GM21619 (cell line): ENCODE measurements around the gene ASIC4.

ENCODE experiments used
- ATAC-seq: cut with Tn5 transposase; IDR thresholded peaks from one replicate; pipeline ENCODE4 v1.9.1; 2021; ENCODE audit not compliant: unreplicated experiment

Gene ASIC4

DNA sequence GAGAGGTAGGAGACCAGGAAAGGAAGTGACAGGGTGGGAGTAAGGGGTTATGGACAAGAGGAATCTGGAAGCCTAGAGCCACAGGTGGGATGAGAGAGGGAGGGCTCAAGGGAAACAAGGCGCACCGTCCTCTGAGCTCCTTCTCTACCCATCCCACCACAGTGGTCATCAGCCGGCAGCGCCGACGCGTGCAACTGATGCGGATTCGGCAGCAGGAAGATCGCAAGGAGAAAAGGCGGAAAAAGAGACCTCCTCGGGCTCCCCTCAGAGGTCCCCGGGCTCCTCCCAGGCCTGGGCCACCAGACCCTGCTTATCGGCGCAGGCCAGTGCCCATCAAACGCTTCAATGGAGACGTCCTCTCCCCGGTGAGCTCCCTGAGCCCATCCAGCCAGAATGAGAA, 34.7 kb downstream of the ASIC4 start:
- no peak for ATAC-seq

DNA sequence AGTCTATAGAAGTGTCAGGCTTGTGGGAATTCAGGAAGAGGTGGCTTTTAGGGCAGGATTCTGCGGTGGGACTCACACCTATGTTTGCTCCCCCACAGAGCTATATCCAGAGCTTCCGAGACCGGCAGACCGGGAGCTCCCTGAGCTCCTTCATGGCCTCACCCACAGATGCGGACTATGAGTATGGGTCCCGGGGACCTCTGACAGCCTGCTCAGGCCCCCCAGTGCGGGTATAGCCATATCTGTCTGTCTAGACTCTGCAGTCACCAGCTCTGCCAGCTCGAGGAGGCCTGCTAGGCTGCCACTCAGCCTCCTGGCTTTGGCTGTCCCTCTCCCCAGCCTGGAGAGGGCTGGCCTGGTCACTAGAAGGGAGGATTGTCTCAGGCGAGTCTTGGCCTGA, 35.3 kb downstream of the ASIC4 start:
- ATAC-seq = no peak

DNA sequence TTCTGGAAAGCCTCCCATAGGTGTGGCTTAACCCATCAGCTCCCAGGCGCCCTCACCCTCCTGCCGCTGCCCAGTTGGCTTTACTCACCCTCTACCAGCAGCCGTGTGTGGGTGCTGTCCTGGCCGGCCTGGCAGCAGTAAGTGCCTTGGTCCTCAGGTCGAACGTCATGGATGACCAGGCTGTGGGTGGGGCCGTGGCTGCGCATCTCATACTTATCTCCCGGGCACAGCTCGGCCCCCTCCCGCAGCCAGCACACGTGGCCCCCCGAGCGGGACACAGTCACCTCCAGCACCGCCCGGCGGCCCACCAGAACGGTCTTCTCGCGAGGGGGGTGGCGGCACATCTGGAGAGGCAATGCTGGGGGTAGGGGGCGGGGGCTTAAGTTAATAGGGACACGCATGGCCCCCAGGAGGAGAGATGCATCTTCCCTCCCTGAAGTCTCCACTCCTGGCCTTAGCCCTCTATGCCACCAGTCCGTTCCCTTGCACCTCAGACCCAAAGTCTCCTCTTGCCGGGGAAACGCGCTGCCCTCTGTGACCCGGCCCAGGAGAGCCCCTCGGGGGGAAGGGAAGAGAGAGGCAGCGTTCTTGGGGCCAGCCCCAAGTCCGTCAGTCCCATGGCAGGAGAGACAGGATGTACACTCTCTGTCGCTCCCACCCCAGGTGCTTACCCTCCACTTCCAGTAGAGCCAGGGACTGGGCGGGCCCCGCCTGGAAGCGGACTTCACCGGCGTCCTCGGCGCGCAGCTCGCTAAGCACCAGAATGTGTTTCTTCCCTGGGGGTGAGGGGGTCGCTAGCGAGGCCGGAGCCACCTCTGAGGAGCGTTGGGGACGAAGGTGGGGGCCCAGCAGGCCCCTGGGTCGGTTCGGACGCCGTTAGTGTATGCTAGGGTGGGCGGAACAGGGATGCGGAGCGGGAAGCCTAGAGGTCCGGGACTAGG, 37.4 kb downstream of the ASIC4 start:
- peak; percentile 20 for ATAC-seq

DNA sequence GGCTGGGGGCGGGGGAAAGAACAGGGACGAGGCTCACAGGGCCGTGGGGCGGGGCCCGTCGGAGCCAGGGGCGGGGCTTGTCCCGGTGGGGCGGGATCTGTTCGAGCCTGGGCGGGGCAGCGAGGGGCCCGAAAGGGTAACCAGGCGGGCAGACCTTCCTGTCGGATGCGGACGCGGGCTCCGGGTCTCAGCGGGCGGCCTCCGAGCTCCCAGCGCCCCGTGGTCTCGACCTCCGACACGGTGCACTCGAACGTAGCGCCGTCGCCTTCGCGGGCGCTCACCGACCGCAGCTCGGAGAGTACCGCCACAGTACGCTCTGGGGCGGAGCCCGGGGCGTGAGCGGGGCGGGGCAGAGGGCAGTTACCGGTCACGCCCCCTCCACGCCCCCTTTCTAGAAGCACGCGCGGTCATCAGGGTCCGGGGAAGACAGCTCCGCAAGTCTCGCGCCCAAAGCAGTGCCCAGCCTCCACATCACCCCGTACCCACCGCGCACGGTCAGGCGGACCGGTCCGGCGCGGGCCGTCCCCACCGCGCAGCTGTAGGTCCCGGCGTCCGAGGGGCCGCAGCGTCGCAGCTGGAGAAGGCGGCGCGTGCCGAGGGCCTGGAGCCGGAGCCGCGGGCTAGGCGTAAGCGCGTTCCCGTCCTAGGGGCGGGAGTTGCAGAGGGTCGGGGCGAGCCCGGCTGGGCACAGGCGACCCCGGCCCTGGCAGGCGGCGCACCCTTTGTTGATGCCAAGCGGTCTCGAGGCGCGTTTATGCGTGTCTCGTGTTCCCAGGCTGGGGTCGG, 38.3 kb downstream of the ASIC4 start:
- ATAC-seq = peak; percentile 91

DNA sequence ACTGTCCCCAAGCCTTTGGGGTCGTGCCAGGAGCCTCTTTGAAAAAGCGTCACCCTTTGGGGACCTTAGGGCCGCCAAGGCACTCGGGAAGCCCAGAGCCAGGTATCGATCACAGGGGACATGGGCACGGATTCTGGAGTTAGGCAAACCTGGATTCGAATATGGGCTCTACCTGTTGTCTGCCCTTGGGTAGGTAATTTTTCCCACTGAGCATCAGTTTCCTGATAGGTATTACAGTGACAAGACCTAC, 38.8 kb downstream of the ASIC4 start:
- ATAC-seq = no peak

DNA sequence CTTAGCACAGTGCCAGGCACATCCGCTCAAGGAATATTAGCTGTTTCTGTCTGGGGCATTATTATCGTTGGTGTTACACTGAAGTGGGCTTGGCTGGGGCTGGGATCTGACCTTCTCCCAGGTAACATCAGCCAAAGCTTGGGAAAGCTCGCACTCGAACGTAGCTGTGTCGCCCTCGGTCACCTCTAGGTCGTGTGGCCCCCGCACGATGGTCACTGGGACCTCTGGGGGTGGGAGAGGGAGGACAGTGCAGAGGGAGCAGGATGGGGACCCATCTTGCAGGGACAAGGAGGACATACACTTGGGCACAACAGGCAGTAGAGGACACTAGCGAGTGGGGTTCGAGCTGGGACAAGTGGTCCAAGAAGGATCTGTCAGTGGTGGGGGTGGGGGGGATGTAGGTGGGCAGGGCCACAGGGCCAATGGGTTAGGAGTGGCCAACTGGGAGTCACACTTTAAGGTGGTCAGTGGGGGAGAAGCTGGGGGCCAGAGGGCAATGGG, 39.2 kb downstream of the ASIC4 start:
- ATAC-seq = no peak

DNA sequence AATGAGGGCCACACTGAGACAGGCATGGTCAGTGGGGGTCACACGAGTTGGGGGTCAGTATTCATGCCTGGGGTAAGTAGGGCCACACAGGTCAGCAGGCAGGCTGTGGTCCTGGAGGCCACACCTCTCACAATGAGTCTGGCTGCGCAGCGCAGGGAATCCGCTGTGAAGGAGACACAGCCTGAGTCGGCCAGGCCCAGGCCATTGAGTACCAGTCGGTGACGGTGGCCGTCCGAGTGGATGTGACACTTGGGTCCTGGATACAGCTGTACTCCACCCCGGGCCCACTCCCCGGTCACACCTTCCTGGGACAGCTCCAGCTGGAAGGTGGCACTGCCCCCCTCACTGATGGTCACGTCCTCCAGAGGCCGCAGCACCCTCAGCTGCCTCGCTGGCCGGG, 40.1 kb downstream of the ASIC4 start:
- no peak for ATAC-seq

DNA sequence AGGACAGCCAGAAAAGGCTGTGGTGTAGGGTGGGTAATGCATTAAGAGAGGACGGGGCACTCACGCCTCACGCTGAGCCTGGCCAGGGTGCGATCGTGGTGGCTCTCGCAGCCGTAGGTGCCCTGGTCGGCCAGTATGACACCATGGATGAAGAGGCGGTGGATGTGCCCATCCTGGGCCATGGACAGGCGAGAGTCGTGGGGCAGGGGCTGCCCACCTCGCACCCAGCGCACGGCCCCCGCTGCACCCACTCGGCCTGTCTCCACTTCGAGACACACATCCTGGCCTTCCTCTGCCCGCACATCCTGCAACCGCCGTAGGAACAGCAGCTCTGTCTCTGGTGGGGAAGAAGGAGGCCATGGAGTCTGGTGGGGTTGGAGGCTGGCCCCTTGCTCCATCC, 41.7 kb downstream of the ASIC4 start:
- no peak for ATAC-seq

DNA sequence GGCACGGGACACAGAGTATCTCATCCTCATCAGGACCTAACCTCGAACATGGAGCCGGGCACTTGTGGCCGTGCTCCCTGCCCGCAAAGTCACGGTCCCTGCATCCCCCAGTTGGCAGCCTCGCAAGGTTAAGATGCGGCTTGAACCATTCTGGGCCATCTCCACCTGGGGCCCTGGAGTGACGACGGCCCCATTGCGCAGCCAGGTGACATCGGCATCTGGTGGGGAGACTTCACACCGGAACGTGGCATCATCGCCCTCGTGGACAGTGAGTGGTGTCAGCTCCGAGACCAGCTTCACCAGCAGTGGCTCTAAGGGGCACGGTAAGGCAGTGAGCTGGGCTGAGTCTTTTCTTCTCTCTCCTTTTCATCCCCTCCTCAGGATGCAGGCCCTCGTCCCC, 42.1 kb downstream of the ASIC4 start:
- no peak for ATAC-seq

DNA sequence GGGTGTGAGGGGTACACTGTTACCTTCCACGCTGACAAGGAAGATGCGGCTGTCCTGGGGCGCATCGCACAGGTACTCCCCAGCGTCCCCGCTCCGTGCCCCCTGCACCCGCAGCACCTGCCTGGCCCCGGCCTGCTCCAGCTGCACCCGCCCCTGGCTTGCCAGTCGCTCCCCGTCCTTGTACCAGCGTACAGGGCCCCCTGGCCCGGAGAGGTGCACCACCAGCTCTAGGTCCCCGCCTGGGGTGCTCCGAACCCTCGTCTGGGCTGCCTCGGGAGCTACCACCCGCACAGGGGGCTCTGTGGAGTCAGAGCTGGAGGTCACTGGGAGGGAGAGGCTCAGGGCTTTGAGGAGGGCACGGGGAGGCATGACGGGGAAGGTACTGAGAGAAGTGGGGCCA, 43.0 kb downstream of the ASIC4 start:
- no peak for ATAC-seq

DNA sequence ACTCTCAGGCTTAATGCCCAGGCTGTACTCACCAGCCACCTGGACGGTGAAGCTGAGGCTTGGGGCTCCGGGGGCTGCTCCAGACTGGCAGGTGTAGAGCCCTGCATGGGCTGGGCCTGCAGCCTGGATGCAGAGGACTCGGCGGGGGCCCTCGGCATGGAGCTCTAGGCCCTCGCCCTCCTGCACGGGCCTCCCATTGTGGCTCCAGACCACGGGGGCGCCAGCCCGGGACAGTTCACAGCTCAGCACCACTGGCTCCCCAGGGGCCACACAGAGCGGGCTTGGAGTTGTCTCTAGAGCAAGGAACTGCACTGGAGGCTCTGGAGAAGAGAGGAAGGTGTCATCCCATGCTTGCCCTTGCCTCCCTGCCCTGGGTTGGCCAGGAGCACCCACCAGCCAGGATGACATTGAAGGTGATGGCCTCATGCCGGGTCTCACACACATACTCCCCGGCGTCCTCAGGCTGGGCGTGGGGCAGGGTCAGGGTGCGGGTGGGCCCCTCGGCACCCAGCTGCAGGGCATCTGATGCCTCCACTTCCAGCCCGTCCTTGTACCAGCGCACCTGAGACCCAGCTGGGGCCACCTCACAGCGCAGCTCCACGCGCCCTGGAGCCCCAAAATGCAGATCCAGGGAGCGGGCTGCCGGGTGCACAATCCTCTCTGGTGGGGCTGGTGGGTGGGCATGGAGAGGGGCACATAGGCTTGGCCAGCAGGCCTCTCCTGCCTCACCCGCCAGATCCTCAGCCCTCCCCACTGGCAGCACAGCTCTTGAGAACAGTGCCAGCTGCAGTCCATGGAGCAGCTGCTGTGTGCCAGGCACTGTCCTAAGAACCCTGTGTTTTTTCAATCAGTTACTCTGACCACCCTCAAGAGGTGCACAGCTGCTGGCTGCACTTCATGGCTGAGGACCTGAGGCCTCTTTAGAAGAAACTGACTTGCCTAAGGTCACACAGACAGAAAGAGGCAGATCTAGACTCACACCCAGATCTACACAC, 43.8 kb downstream of the ASIC4 start:
- ATAC-seq = no peak

DNA sequence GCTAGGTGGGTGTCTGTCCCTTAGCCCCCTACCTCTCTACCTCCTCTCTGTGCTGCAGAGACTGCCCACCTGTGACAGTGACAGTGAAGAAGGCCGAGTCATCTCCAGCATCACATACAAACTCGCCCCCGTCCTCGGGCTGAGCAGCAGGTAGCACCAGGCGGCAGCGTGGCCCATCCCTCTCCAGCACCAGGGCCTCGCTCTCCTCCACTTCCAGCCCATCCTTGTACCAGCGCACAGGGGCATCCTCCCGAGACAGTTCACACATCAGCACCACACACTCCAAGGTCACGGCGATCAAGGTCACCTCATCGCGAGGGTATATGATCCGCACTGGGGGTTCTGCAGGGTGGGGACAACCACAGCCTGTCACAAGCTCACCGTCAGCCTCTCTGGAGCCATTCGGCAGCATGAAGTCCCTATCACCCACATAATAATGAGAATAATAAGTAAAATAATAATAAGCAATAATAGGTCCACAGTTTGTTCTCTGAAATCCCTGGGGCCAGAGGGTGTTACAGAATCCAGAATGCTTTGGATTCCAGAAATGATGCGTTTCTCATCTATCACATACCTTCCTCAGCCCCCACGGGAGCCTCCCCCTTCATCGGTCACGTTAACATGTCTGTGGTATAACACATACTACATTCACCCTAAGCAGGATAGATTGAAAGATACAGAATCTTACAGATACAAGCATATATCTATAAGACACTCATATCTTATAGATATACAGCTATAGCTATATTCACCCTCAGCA, 45.1 kb downstream of the ASIC4 start:
- no peak for ATAC-seq

DNA sequence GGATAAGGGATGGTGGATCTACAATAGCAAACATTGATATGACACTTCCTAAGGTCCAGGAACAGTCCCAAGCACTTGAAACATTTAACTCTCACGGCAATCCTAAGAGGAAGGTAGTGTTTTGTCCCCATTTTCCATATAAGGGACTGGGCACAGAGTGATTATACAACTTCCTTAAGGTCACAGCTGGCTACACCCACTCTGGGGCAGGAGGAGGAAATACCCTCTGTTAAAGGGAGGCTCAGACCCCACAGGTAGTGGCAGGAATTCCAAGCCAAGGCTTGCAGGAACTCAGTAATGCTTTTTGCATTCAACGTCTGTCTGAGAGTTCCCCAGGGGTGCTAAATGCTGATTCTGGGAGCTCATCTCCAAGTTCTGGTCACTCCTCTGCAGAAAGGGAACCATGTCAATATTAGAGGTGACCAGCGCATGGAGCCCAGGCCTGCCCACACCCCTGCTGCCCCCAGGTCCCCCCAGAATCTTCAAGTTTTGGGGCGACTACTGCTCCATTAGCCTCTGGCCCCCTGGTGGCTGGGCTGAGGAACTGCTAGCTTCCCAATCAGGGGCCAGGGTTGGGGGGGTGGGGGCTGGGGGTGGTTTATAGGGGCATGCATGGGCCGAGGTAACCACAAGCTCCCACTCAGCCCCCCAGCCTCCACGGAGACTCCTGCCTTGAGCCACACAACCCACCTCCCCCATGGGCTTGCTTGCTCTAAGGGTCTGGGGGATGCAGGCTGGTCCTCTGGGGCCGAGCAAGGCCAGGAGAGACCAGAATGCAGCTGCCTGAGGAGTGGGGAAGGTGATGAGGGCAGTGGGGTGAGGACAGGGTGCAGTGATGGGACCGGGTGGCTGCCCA, 46.0 kb downstream of the ASIC4 start:
- no peak for ATAC-seq

DNA sequence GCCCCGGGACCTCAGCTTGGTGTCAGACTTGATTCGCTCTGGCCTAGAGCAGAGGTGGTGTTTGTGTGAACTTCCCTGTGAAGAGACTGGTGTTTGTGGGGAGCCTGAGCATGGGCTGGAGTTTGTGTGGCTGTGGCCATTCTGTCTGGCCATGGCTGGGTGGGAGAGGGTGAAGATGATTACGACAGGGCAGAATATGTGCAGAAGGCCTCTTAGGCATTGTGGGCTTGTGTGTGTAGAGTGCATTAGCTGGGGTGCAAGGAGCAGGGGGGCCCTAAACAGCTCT, 46.6 kb downstream of the ASIC4 start:
- ATAC-seq = no peak

DNA sequence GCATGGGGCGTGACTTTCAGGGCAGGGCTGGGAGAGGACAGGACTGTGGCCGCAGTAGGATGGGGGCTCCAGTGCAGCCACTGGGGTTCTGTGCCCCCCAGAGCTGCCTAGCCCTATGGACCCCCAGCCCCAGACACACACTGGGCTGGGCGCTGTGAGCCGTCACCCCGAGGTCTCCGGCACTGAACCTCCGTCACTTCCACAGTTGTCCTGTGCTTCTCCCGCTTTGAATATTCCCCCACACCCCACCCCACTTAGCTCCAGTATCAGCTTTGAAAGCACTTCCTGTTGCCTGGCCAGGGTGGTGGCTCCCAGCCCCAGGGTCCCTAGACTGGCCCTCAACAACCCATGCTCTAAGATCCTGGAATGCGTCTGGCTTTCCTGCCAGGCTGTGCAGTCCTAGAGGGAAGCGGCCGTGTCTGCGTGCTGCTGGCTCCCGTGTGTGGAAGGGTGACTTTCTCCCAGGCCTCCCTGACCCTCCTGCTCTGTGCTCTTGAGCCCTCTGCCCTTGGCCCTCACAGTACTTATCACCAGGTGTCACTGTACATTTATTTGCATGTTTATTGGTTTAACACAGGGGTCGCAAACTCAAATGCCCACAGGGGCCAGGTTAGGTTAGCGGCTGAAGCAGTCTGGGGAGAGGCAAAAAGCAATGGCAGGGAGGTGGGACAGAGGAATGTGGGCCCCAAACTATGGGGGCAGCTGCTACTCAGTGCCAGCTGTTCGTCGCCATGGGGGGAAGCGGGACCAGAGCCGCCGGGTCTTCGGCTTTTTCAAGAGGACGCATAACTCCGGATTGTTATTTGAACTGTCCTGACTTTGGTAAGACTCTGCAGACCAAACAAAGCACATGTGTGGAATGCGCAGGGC, 47.1 kb downstream of the ASIC4 start:
- ATAC-seq = no peak

DNA sequence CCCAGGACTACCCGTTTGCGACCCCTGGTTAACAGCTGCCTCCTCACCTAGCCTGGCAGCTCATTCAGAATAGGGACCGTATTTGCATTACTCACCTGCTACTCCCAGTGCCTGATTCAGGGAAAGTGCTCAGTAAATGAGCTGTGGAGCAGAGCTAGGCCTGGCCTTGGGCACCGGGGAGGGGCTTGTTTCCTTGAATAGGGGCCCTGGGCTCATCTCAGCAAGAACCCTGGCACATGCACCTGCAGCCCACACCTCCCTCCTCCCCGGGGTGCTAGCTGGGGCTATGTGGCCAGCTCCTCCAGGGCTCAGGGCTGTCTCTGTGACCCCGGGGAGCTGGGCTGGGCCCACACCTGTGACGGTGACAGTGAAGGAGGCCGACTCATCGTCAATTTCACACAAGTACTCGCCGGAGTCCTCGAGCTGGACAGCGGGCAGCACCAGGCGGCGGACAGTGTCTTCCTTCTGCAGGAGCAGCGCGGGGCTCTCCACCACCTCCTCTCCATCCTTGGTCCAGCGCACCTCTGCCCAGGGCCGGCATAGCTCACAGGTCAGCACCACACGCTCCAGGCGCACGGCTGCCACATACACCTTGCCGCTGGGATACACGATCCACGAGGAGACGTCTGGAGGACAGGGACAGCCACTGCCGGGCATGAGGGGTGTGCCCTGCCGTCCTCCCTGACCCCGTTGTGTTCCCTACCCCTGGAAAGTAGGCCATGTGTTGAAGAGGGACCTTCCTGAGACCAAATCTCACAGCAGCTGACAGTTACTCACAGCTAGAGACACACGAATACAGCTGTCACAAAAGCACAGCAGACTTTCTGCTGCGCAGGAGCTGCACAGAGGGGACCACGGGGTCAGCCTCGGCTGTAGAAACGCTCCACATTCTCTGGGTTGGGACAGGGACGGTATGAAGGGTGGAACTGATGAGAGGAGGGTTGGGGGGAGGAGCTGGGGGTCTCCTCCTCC, 48.1 kb downstream of the ASIC4 start:
- ATAC-seq = no peak

DNA sequence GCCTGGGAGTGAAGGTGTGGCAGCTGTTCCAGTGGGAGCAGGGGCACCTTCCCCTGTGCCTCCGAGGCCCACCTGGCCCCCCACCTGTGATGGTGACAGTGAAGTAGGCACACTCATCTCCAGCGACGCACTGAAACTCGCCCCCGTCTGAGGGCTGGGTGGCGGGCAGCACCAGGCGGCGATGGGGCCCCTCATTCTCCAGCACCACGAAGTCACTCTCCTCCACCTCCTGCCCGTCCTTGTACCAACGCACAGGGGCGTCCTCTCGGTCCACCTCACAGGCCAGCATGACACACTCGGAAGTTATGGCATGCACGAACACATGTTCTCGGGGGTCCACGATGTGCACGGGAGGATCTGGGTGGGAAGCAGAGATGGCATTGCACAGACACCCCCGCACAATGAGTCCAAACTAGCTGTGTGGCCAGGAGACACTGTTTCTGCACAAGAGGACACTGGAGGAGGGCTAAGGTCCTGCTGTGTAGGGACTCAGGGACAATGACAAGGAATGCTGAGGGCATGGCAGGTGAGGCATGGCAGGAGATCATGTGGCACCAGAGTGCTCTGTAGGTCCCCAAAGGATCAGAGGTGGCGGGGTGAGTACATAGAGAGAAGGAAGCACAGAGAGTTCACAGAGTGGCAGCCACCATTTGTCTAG, 49.1 kb downstream of the ASIC4 start:
- ATAC-seq = no peak
